MM.1S (cell line): ENCODE measurements around the gene TCEANC.

Experiments
- EZH2 ChIP-seq: fragments of 300-600 bp; sonication (generic); optimal IDR thresholded peaks from 2 replicates; pipeline ENCODE3; 2017; ENCODE audit warnings: low read depth, mild to moderate bottlenecking, antibody characterized with exemption, low read length, mixed read lengths
- EZH2phosphoT487 ChIP-seq: fragments of 300-600 bp; sonication (generic); IDR thresholded peaks from 2 replicates; pipeline ENCODE4 v1.6.1; 2018; ENCODE audit warnings: antibody characterized with exemption, low read length
- TF ChIP-seq, protein P1 (sequence below): fragments of 300-600 bp; sonication (generic); IDR thresholded peaks from 2 replicates; pipeline ENCODE4 v1.5.1; 2016; ENCODE audit warnings: antibody characterized with exemption, low read length, mixed read lengths

DNA sequence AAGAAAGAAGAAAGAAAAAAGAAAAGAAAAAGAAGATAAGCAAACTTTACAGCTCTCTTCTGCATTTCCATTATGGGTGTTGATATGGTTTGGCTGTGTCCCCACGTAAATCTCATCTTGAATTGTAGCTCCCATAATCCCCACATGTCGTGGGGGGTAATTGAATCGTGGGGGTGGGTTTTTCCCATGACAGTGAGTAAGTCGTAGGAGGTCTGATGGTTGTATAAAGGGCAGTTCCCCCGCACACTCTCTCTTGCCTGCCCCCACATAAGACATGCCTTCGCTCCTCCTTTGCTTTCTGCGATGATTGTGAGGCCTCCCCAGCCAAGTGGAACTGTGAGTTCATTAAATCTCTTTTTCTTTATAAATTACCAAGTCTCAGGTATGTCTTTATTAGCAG, 28.7 kb downstream of the TCEANC start:
- TF ChIP-seq, protein P1, sequence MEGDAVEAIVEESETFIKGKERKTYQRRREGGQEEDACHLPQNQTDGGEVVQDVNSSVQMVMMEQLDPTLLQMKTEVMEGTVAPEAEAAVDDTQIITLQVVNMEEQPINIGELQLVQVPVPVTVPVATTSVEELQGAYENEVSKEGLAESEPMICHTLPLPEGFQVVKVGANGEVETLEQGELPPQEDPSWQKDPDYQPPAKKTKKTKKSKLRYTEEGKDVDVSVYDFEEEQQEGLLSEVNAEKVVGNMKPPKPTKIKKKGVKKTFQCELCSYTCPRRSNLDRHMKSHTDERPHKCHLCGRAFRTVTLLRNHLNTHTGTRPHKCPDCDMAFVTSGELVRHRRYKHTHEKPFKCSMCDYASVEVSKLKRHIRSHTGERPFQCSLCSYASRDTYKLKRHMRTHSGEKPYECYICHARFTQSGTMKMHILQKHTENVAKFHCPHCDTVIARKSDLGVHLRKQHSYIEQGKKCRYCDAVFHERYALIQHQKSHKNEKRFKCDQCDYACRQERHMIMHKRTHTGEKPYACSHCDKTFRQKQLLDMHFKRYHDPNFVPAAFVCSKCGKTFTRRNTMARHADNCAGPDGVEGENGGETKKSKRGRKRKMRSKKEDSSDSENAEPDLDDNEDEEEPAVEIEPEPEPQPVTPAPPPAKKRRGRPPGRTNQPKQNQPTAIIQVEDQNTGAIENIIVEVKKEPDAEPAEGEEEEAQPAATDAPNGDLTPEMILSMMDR, result no peak
- TF ChIP-seq EZH2phosphoT487, result no peak
- no peak for TF ChIP-seq EZH2
